ENCODE data around the gene REEP3.
A peak's percentile ranks its signal among the peaks of the same experiment; 100 is the strongest.

Gene REEP3

GRCh38 chr10:63593576-63593975, 72.4 kb downstream of the REEP3 start:
- WGBS: 94% methylated on average over 4 of the region's 4 CpGs

GRCh38 chr10:63595072-63595471, 73.9 kb downstream of the REEP3 start:
- no peak overlapping the region for H2BK5ac ChIP-seq (ENCODE audit: low read depth, low read length, poor library complexity, severe bottlenecking)
- H3K4me3 ChIP-seq (ENCODE audit: insufficient read depth in 1 of 2, low read depth in 1 of 2, low read length in 2 of 2): no peak overlapping the region
- no peak overlapping the region for H3K9ac ChIP-seq (ENCODE audit: low read length)
- DNase-seq: no peak
- no peaks in the 10 kb centered on the region for H3K4me1 ChIP-seq (ENCODE audit: control insufficient read depth, insufficient read depth, low read depth, low read length)
- H2AK5ac ChIP-seq (ENCODE audit: low read length, severe bottlenecking): no peak overlapping the region
- WGBS: 70% methylated on average over 3 of the region's 3 CpGs
- no peak overlapping the region for H2AFZ ChIP-seq (ENCODE audit: low read depth, low read length)
- H4K91ac ChIP-seq (ENCODE audit: low read length): no peak overlapping the region
- no peak overlapping the region for H3K14ac ChIP-seq (ENCODE audit: low read length in 2 of 2)
- no peaks in the 10 kb centered on the region for H3K27me3 ChIP-seq (ENCODE audit: control insufficient read depth in 1 of 2, insufficient read depth in 1 of 2, low read length in 2 of 2)
- H2BK12ac ChIP-seq (ENCODE audit: low read length in 2 of 2): no peak overlapping the region
- H3K27ac ChIP-seq (ENCODE audit: low read length, poor library complexity, severe bottlenecking): no peak overlapping the region
- H3K79me1 ChIP-seq (replicated peaks; ENCODE audit: low read length, poor library complexity, severe bottlenecking): peaks cover 12% of the 10 kb centered on the region
- H3K23ac ChIP-seq (ENCODE audit: low read length in 2 of 2): no peak overlapping the region
- no peak overlapping the region for H3K4ac ChIP-seq (ENCODE audit: low read depth in 1 of 2, low read length in 2 of 2)
- H3K36me3 ChIP-seq (ENCODE audit: control insufficient read depth in 1 of 2, insufficient read depth in 2 of 2, low read depth in 1 of 2, low read length in 2 of 2): peaks cover 11 to 29% of the 10 kb centered on the region in 2 experiments
- peak overlapping the region in 1 of 2 experiments; percentile 9 for H3K18ac ChIP-seq (ENCODE audit: low read depth in 1 of 2, low read length in 2 of 2)
- no peak overlapping the region for H2BK120ac ChIP-seq (ENCODE audit: low read depth, low read length)
- no peak overlapping the region for H3K4me2 ChIP-seq (ENCODE audit: low read length, poor library complexity, severe bottlenecking)
- H4K8ac ChIP-seq (ENCODE audit: low read length): no peak overlapping the region
- H2BK15ac ChIP-seq (ENCODE audit: low read depth, poor library complexity, severe bottlenecking): no peak overlapping the region
- no peaks in the 10 kb centered on the region for H3K9me3 ChIP-seq (ENCODE audit: control insufficient read depth, low read length)

More at GRCh38 chr10:63593576-63593975, 72.4 kb downstream of the REEP3 start:
- no peak overlapping the region for H3K18ac ChIP-seq (ENCODE audit: low read depth in 1 of 2, low read length in 2 of 2)
- no peak overlapping the region for H2BK12ac ChIP-seq (ENCODE audit: low read length in 2 of 2)
- H3K4me3 ChIP-seq (ENCODE audit: insufficient read depth in 1 of 2, low read depth in 1 of 2, low read length in 2 of 2): peak overlapping the region in 1 of 2 experiments; percentile 17
- H3K9ac ChIP-seq (ENCODE audit: low read length): peak overlapping the region; percentile 24
- H3K4ac ChIP-seq (ENCODE audit: low read depth in 1 of 2, low read length in 2 of 2): no peak overlapping the region
- H2BK120ac ChIP-seq (ENCODE audit: low read depth, low read length): no peak overlapping the region
- H3K27ac ChIP-seq (ENCODE audit: low read length, poor library complexity, severe bottlenecking): no peak overlapping the region
- no peak overlapping the region for H3K23ac ChIP-seq (ENCODE audit: low read length in 2 of 2)
- H2BK5ac ChIP-seq (ENCODE audit: low read depth, low read length, poor library complexity, severe bottlenecking): no peak overlapping the region
- no peak for DNase-seq
- H3K14ac ChIP-seq (ENCODE audit: low read length in 2 of 2): no peak overlapping the region
- no peak overlapping the region for H2BK15ac ChIP-seq (ENCODE audit: low read depth, poor library complexity, severe bottlenecking)
- no peak overlapping the region for H2AK5ac ChIP-seq (ENCODE audit: low read length, severe bottlenecking)
- H4K91ac ChIP-seq (ENCODE audit: low read length): no peak overlapping the region
- H3K36me3 ChIP-seq (ENCODE audit: control insufficient read depth in 1 of 2, insufficient read depth in 2 of 2, low read depth in 1 of 2, low read length in 2 of 2): peaks cover 11 to 18% of the 10 kb centered on the region in 2 experiments
- H3K79me1 ChIP-seq (replicated peaks; ENCODE audit: low read length, poor library complexity, severe bottlenecking): peaks cover 20% of the 10 kb centered on the region
- H3K4me2 ChIP-seq (ENCODE audit: low read length, poor library complexity, severe bottlenecking): no peak overlapping the region
- H3K4me1 ChIP-seq (ENCODE audit: control insufficient read depth, insufficient read depth, low read depth, low read length): no peaks in the 10 kb centered on the region
- no peaks in the 10 kb centered on the region for H3K27me3 ChIP-seq (ENCODE audit: control insufficient read depth in 1 of 2, insufficient read depth in 1 of 2, low read length in 2 of 2)
- H3K9me3 ChIP-seq (ENCODE audit: control insufficient read depth, low read length): no peaks in the 10 kb centered on the region
- H2AFZ ChIP-seq (ENCODE audit: low read depth, low read length): no peak overlapping the region
- H4K8ac ChIP-seq (ENCODE audit: low read length): no peak overlapping the region

- 72% methylated on average over 4 of the region's 4 CpGs for WGBS
- H2AFZ ChIP-seq (ENCODE audit: low read depth, low read length): no peak overlapping the region
- no peak overlapping the region for H3K9ac ChIP-seq (ENCODE audit: low read length)
- H3K36me3 ChIP-seq (ENCODE audit: control insufficient read depth in 1 of 2, insufficient read depth in 2 of 2, low read depth in 1 of 2, low read length in 2 of 2): peaks cover 15 to 34% of the 10 kb centered on the region in 2 experiments
- no peak overlapping the region for H3K14ac ChIP-seq (ENCODE audit: low read length in 2 of 2)
- H2BK15ac ChIP-seq (ENCODE audit: low read depth, poor library complexity, severe bottlenecking): no peak overlapping the region
- no peak overlapping the region for H3K23ac ChIP-seq (ENCODE audit: low read length in 2 of 2)
- H2BK120ac ChIP-seq (ENCODE audit: low read depth, low read length): no peak overlapping the region
- H3K4me2 ChIP-seq (ENCODE audit: low read length, poor library complexity, severe bottlenecking): no peak overlapping the region
- DNase-seq: no peak
- H4K91ac ChIP-seq (ENCODE audit: low read length): no peak overlapping the region
- no peak overlapping the region for H3K4me3 ChIP-seq (ENCODE audit: insufficient read depth in 1 of 2, low read depth in 1 of 2, low read length in 2 of 2)
- H4K8ac ChIP-seq (ENCODE audit: low read length): no peak overlapping the region
- no peak overlapping the region for H3K27ac ChIP-seq (ENCODE audit: low read length, poor library complexity, severe bottlenecking)
- no peak overlapping the region for H2BK5ac ChIP-seq (ENCODE audit: low read depth, low read length, poor library complexity, severe bottlenecking)
- no peak overlapping the region for H2BK12ac ChIP-seq (ENCODE audit: low read length in 2 of 2)
- no peaks in the 10 kb centered on the region for H3K4me1 ChIP-seq (ENCODE audit: control insufficient read depth, insufficient read depth, low read depth, low read length)
- no peak overlapping the region for H3K18ac ChIP-seq (ENCODE audit: low read depth in 1 of 2, low read length in 2 of 2)
- H3K9me3 ChIP-seq (ENCODE audit: control insufficient read depth, low read length): no peaks in the 10 kb centered on the region
- no peak overlapping the region for H3K4ac ChIP-seq (ENCODE audit: low read depth in 1 of 2, low read length in 2 of 2)
- no peaks in the 10 kb centered on the region for H3K27me3 ChIP-seq (ENCODE audit: control insufficient read depth in 1 of 2, insufficient read depth in 1 of 2, low read length in 2 of 2)
- H3K79me1 ChIP-seq (replicated peaks; ENCODE audit: low read length, poor library complexity, severe bottlenecking): peaks cover 15% of the 10 kb centered on the region
- H2AK5ac ChIP-seq (ENCODE audit: low read length, severe bottlenecking): no peak overlapping the region
Observed at GRCh38 chr10:63596924-63597323, 75.7 kb downstream of the REEP3 start.

- no peak overlapping the region for H4K8ac ChIP-seq (ENCODE audit: low read length)
- no peak overlapping the region for H3K18ac ChIP-seq (ENCODE audit: low read depth in 1 of 2, low read length in 2 of 2)
- no peak overlapping the region for H2BK15ac ChIP-seq (ENCODE audit: low read depth, poor library complexity, severe bottlenecking)
- H2BK12ac ChIP-seq (ENCODE audit: low read length in 2 of 2): no peak overlapping the region
- H3K14ac ChIP-seq (ENCODE audit: low read length in 2 of 2): no peak overlapping the region
- H2AK5ac ChIP-seq (ENCODE audit: low read length, severe bottlenecking): no peak overlapping the region
- no peak overlapping the region for H3K9ac ChIP-seq (ENCODE audit: low read length)
- no peak overlapping the region for H3K23ac ChIP-seq (ENCODE audit: low read length in 2 of 2)
- H2AFZ ChIP-seq (ENCODE audit: low read depth, low read length): no peak overlapping the region
- H3K9me3 ChIP-seq (ENCODE audit: control insufficient read depth, low read length): no peaks in the 10 kb centered on the region
- peaks cover 9% of the 10 kb centered on the region for H3K79me1 ChIP-seq (replicated peaks; ENCODE audit: low read length, poor library complexity, severe bottlenecking)
- no peak overlapping the region for H4K91ac ChIP-seq (ENCODE audit: low read length)
- no peak overlapping the region for H3K4ac ChIP-seq (ENCODE audit: low read depth in 1 of 2, low read length in 2 of 2)
- H3K36me3 ChIP-seq (ENCODE audit: control insufficient read depth in 1 of 2, insufficient read depth in 2 of 2, low read depth in 1 of 2, low read length in 2 of 2): peaks cover 15 to 38% of the 10 kb centered on the region in 2 experiments
- H3K4me1 ChIP-seq (ENCODE audit: control insufficient read depth, insufficient read depth, low read depth, low read length): no peaks in the 10 kb centered on the region
- H3K27me3 ChIP-seq (ENCODE audit: control insufficient read depth in 1 of 2, insufficient read depth in 1 of 2, low read length in 2 of 2): no peaks in the 10 kb centered on the region
- 96% methylated on average over 1 of the region's 1 CpG for WGBS
- H3K4me2 ChIP-seq (ENCODE audit: low read length, poor library complexity, severe bottlenecking): no peak overlapping the region
- no peak overlapping the region for H3K4me3 ChIP-seq (ENCODE audit: insufficient read depth in 1 of 2, low read depth in 1 of 2, low read length in 2 of 2)
- no peak for DNase-seq
- H3K27ac ChIP-seq (ENCODE audit: low read length, poor library complexity, severe bottlenecking): no peak overlapping the region
- no peak overlapping the region for H2BK120ac ChIP-seq (ENCODE audit: low read depth, low read length)
- H2BK5ac ChIP-seq (ENCODE audit: low read depth, low read length, poor library complexity, severe bottlenecking): no peak overlapping the region
Observed at GRCh38 chr10:63600540-63600939, 79.3 kb downstream of the REEP3 start.

Data from mesenchymal stem cell (in vitro differentiated cells and primary cell).